Right forelimb (tissue), 1 donor: Measurements from ENCODE around the gene CNGA3.
A peak's percentile ranks its signal among the peaks of the same experiment; 100 is the strongest.

Source experiments
- DNase-seq: peaks from one replicate; pipeline ENCODE4 v3.0.0-alpha.2; 2018

CNGA3 gene

DNA sequence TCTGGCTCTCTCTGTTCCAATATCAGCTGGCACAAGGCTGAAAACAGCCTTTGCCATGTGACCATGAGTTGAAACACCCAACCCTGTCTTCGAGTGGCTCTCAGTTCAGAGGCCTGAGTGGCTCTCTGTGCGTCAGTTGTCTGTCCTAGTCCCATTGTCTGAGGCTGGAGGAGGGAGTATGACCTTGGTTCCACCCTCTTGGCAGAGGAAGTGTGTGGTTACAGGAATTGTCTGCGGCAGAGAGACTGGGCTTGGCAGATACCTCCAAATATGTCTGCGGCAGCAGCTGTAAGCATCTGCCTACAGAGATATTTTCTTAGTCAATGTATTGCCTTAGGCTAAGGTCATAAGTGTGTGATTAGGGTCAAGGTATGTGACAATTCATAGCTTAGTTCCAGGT is 32.6 kb downstream of the CNGA3 start:
- no peak for DNase-seq

DNA sequence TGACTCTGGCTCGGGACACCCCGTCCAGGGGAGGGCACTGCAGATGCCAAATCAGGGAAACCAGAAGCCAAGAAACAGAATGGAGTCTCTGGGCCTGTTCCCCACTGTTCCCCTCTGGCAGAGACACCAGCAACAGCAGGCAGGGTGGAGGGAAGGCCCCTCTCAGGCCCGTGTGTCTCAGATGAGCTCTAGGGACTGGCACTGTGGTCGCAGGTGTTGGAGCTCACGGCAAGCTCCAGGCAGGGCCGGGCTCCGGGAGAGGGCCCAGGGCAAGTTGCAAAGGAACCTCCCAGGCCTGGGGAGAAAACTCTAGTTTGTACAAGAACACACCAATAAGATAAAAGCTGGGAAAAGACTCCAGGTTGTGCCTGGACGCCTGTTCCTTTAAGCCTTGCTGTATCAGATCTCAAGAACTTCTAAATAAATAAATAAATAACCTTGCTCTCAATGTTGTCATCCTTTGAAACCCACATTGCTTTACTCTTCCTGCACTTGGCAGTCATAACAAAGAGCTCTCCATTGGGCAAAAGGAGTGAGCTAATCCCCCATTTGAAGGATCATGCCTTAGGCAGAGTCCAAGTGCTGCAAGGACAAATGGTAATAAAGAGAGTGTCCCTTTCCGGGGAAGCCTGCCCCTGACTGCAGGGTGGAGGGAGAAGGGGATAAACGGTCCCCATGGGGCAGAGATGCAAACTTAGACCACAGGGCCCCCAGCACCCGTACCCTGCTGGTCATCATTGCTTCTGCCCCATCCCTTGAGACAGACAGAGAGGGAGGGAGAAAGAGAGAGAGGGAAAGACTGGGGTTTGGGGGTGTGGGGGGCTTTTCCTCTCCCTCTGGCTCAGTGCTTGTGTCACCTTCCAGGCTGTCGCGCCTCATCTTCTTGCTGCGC is 33.3 kb downstream of the CNGA3 start:
- no peak for DNase-seq

DNA sequence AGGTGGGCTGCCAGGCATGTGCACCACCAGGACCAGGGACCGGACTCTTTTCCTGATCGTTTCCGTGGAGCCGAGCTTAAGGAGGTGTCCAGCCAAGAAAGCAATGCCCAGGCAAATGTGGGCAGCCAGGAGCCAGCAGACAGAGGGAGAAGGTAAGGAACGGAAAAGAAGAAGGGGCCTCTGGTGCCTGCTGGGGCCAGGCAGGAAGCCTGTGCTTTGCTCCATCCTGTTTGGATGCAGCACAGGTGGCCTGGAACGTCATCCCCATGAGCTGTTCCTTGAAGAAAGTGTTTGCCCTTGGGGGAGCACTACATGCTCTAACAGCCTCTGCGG is 33.9 kb downstream of the CNGA3 start:
- DNase-seq, result no peak

- DNase-seq, result no peak
Measured at GRCh38 chr2:98381494-98381893, 35.2 kb downstream of the CNGA3 start.

DNA sequence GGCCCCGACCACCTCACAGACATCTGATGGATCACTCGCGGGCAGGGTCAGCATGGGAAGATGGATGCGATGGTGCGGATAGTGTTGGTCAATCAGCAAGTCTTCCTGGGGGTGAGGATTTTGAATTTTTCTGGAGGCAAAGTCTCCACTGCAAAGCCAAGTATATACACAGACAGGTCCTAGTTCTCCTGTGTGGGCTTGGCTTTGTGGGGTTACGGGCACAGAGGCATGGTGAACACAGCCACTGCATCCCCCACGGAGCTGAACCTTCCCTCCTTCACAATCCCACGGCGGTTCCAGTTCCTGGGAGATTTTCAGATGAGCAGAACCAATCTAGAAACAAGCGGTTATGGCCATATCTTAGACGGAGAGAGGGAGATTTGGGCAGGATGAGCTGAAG is 35.8 kb downstream of the CNGA3 start:
- no peak for DNase-seq

DNA sequence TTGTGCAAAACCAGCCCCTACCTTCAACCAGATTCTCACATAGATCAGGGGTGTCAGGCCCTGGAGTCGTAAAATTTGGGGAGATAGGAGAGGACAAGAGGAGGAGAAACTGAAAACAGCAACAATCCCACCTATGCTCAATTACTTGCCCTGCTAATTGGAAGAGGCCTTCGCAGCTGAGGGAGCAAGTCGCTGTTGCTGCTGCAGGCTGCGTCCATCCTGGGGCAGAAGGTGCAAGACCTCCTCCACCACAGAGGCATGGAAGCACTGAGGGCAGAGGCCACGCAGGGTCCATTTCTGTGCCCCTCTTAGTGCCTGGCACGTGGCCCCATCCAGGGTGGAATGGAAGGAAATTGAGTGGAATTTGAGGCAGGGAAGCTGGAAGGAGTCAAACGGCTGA is 36.5 kb downstream of the CNGA3 start:
- no peak for DNase-seq

DNA sequence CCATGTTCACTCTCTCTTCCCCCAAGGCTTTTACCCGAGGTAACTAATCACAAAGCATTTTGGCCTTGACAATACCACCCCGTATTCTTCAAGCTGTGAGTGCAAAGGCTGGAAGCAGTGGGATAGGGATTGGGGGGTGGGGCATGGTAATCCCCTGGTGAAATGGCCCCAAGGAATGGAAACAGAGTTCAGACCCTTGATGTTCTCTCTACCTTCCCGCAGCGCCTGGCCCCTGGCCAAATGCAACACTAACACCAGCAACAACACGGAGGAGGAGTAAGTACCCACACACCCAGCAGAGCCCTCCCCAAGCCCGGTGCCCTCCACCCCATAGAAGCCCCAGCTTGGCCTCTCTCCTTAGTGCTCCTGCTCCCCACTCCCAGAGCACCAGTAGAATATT is 36.9 kb downstream of the CNGA3 start:
- DNase-seq, result no peak

DNA sequence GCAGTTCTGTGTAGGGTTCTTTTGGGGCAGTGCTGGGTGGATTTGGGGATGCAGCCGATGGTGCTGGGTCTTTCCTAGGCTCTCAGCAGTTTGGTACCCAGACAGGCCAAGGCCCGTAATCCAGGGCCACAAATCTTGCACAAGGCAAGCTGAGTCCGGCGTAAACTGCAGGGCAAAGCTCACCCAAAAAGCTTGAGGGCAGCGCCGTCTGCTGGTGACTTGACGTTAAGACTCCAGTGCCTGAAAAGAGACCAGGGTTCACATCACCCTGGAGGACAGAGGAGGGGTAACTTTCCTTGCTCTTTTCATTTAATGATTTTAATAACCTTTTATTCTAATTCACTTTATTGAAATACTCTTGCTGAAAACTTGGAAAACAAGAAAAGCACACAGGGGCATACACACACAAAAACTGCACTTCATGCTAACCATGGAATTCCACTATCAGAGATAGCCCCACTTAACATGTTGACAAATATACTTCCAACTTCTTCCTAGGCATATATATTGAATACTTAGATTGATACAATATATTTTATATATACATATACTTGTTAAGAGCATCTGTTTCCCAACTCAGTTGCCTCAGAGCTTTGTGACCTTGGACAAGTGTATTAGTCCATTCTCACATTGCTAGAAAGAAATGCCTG is 38.9 kb downstream of the CNGA3 start:
- peak; percentile 82 for DNase-seq

DNA sequence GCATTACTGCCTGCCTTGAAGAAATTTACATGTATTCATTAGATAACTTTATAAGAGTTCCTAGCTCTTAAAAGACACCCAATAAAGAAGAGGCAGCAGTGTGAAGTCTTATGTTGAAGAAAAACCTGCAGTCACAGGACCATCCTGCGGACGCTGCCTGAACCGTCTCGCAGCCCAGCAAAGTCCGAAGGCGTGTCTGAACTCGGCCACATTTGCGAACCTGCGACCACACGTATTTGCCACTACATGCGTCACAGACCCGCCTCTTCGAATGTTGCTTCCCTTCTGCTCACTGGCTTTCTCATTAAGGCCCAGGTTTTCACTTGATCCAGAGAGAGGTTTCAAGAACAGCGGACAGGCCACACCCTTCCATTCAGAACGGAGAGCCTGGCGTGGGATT is 41.2 kb downstream of the CNGA3 start:
- DNase-seq, result no peak

- DNase-seq, result no peak
Measured at GRCh38 chr2:98388081-98388480, 41.8 kb downstream of the CNGA3 start.

- DNase-seq, result no peak
Measured at GRCh38 chr2:98388601-98389250, 42.5 kb downstream of the CNGA3 start.

- DNase-seq, result no peak
Measured at GRCh38 chr2:98389251-98389605, 43.0 kb downstream of the CNGA3 start.

GRCh38 chr2:98390571-98391476 is 44.6 kb downstream of the CNGA3 start:
- DNase-seq, result no peak

DNA sequence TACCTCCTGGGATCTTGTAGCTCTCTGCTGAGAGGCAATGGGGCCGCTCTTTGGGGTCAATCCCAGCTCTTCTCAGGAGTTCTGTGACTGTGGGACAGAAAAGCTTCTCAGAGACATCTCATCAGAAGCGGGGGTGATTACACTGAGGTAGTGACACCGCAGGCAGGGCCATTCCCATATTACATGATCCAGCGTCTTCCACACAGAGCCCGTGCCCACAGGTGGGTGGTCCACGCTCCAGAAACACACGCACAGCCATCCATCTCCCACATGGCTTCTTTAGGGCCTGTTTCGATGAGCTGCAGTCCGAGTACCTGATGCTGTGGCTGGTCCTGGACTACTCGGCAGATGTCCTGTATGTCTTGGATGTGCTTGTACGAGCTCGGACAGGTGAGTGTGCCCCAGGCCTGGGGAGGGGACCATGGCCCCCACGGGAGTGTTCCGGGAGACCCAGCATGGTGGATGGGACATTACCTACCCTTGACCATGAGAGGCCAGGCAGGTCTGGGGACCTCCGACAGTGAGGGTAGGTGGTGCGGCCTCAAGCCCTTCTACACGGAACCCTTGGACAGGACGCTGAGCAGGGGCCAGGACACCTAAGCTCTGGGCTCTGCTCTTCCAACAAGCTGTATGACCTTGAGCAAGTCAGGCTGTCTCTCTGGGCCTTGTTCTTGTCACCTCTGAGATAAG is 45.5 kb downstream of the CNGA3 start:
- DNase-seq, result no peak

DNA sequence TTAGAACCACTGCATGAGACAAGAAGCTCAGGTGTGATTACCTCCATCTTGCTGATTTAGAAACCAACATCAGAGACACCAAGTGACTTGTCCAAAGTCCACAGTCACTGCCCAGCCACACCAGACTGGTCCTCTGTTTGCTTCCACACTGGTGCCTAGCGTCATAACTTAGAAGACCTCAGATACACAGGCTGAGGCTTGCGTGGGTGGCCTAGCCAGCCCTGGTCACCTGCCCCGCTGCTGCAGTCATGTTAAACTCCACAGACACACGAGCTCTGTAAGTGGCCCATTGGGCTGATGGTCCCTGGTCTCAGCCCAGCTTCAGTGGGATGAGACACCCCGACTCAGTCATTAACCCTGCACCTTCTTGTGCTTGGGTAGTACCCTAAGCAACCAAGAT is 47.1 kb downstream of the CNGA3 start:
- DNase-seq, result no peak

GRCh38 chr2:98394595-98395153 is 48.4 kb downstream of the CNGA3 start:
- DNase-seq, result no peak

DNA sequence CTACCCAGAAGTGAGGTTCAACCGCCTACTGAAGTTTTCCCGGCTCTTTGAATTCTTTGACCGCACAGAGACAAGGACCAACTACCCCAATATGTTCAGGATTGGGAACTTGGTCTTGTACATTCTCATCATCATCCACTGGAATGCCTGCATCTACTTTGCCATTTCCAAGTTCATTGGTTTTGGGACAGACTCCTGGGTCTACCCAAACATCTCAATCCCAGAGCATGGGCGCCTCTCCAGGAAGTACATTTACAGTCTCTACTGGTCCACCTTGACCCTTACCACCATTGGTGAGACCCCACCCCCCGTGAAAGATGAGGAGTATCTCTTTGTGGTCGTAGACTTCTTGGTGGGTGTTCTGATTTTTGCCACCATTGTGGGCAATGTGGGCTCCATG is 49.7 kb downstream of the CNGA3 start:
- no peak for DNase-seq

- no peak for DNase-seq
Measured at GRCh38 chr2:98396745-98397355, 50.6 kb downstream of the CNGA3 start.

DNA sequence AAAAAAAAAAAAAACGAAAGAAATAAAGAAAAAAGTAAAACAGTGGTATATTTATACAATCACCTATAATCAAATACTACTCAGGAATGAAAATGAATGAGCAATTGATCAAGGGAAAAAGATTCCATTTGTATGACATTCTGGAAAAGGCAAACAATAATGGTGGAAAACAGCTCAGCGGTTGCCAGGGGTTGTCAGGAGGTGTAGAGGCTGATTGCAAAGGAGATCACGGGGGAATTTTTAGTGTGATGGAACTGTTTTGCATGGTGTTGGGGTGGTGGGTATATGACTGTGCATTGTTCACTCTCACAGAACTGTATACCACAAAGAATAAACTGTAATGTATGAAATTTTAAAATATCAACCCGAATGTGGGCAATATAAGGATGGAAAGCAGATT is 52.9 kb downstream of the CNGA3 start:
- no peak for DNase-seq

DNA sequence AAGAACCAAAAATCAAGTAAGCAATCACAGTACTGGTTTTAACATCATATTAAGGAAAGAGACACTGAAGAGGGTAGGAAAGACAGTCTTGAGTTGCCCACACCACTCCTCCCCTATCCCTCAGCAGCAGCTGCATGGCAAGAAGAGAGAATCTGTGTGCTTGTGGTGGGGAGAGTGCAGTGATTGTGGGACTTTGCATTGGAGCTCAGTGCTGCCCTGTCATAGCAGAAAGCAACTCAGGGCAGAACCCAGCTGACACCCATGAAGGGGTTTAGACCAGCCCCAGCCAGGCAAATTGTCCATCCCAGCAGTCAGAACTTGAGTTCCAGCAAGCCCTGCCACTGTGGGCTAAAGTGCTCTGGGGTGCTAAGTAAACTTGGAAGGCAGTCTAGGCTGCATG is 57.6 kb downstream of the CNGA3 start:
- no peak for DNase-seq

GRCh38 chr2:98404556-98405250 is 58.4 kb downstream of the CNGA3 start:
- DNase-seq, result no peak
